WTC11 (cell line): ENCODE results near the gene MFAP1. TPM values are rescaled to one million over a fixed set of nuclear protein-coding genes. Genes with fewer than 3 reads are reported as not detected.

ENCODE experiments used
- ATAC-seq: fragments of 200-7000 bp; cut with Tn5 transposase; 2 replicates; pipeline ENCODE4 v1.10.0; 2021; ENCODE audit warnings: mild to moderate bottlenecking, moderate library complexity
- CTCF ChIA-PET: fragments of 300-600 bp; sonication (Branson Sonifier 250); formaldehyde crosslinking; loops from one replicate; lab custom pipeline; 2021; ENCODE audit warnings: antibody characterized with exemption; lab: Charles Lee
- POLR2A ChIA-PET: fragments of 350-600 bp; sonication (Branson Sonifier 250); formaldehyde crosslinking; loops from one replicate; lab custom pipeline; 2021; ENCODE audit warnings: antibody characterized with exemption; lab: Charles Lee
- DNase-seq: peaks from one replicate; pipeline ENCODE4 v3.0.0; 2021; ENCODE audit warnings: low spot score
- H3K27ac Mint-ChIP-seq: 2 replicates; pipeline ENCODE4 v1.8.0; 2021; ENCODE audit warnings: mixed read lengths
- H3K27me3 Mint-ChIP-seq: 2 replicates; pipeline ENCODE4 v1.8.0; 2021; ENCODE audit warnings: low read depth, mild to moderate bottlenecking, moderate library complexity, mixed read lengths
- H3K36me3 Mint-ChIP-seq: 2 replicates; pipeline ENCODE4 v1.8.0; 2021; ENCODE audit warnings: mixed read lengths
- H3K4me1 Mint-ChIP-seq: 2 replicates; pipeline ENCODE4 v1.8.0; 2022; ENCODE audit warnings: mixed read lengths
- H3K4me3 Mint-ChIP-seq: 2 replicates; pipeline ENCODE4 v1.8.0; 2021; ENCODE audit warnings: mild to moderate bottlenecking, moderate library complexity, mixed read lengths
- H3K9me3 Mint-ChIP-seq: 2 replicates; pipeline ENCODE4 v1.8.0; 2021; ENCODE audit warnings: mixed read lengths
- ETV6 ChIP-seq: sonication (generic); formaldehyde crosslinking; IDR thresholded peaks from 2 replicates; pipeline ENCODE4 v1.8.1; 2022; ENCODE audit warnings: mild to moderate bottlenecking, missing genetic modification reagents
- FOXJ3 ChIP-seq: sonication (generic); formaldehyde crosslinking; IDR thresholded peaks from 2 replicates; pipeline ENCODE4 v1.9.0; 2021; ENCODE audit warnings: missing genetic modification reagents, mild to moderate bottlenecking, borderline replicate concordance
- JUN ChIP-seq: sonication (generic); formaldehyde crosslinking; IDR thresholded peaks from 2 replicates; pipeline ENCODE4 v1.8.0; 2023; ENCODE audit warnings: mild to moderate bottlenecking, missing genetic modification reagents
- RELA ChIP-seq: sonication (generic); formaldehyde crosslinking; IDR thresholded peaks from 2 replicates; pipeline ENCODE4 v1.8.1; 2022; ENCODE audit warnings: missing genetic modification reagents, mild to moderate bottlenecking, borderline replicate concordance
- ZNF416 ChIP-seq: fragments of 250-450 bp; sonication (Bioruptor Pico); IDR thresholded peaks from 2 replicates; pipeline ENCODE4 v1.9.0; 2021; ENCODE audit warnings: mild to moderate bottlenecking, inconsistent platforms
- total RNA-seq: library from RNA; stranded (reverse); gene quantifications from 3 replicates; pipeline ENCODE4 v1.2.3, GENCODE V29; 2021
- TF ChIP-seq, protein P1 (sequence below): fragments of 250-450 bp; sonication (Bioruptor Pico); conservative IDR thresholded peaks from 2 replicates; pipeline ENCODE4 v1.9.0; 2021; ENCODE audit warnings: mild to moderate bottlenecking
- TF ChIP-seq, protein P2 (sequence below): sonication (generic); formaldehyde crosslinking; IDR thresholded peaks from 2 replicates; pipeline ENCODE4 v1.8.0; 2022; ENCODE audit warnings: mild to moderate bottlenecking, missing genetic modification reagents
- TF ChIP-seq, protein P3 (sequence below): sonication (generic); formaldehyde crosslinking; IDR thresholded peaks from 2 replicates; pipeline ENCODE4 v1.8.1; 2023; ENCODE audit warnings: mild to moderate bottlenecking, missing genetic modification reagents, borderline replicate concordance
- TF ChIP-seq, protein P4 (sequence below): fragments of 250-450 bp; sonication (Bioruptor Pico); IDR thresholded peaks from 2 replicates; pipeline ENCODE4 v1.8.0; 2021; ENCODE audit warnings: mild to moderate bottlenecking
- TF ChIP-seq, protein P5 (sequence below): sonication (generic); formaldehyde crosslinking; IDR thresholded peaks from 2 replicates; pipeline ENCODE4 v1.8.1; 2023; ENCODE audit warnings: mild to moderate bottlenecking, missing genetic modification reagents, moderate library complexity
- TF ChIP-seq, protein P6 (sequence below): sonication (generic); formaldehyde crosslinking; IDR thresholded peaks from 2 replicates; pipeline ENCODE4 v1.8.0; 2022; ENCODE audit warnings: mild to moderate bottlenecking, missing genetic modification reagents
- TF ChIP-seq, protein P7 (sequence below): fragments of 200-600 bp; IDR thresholded peaks from 2 replicates; pipeline ENCODE4 v1.8.0; 2022; ENCODE audit warnings: antibody characterized with exemption
- TF ChIP-seq, protein P8 (sequence below): sonication (generic); formaldehyde crosslinking; IDR thresholded peaks from 2 replicates; pipeline ENCODE4 v1.8.0; 2022; ENCODE audit warnings: mild to moderate bottlenecking, missing genetic modification reagents

Gene MFAP1
- total RNA-seq, 1 experiment from 2014 or later: 32.4 TPM

DNA sequence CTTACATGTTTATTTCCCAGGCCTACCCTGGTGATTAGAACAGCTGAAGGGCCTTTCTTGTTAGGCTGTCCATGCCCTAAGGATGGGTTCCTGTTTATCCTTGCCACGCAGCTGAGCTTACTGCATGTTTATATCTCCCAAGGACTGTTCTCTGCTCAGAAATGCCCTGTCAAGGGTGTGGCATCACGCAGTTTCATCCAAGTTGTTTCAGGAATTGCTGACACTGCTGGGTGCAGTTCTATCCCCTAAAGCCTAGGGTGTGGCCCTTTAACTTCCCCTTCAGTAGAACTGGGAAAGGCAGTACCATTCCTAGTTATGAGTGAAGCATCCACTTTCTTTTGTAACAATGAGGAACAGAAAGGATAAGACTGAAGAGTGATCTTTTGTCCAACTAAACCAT is 52.7 kb downstream of the MFAP1 start:
- TF ChIP-seq, protein P1, sequence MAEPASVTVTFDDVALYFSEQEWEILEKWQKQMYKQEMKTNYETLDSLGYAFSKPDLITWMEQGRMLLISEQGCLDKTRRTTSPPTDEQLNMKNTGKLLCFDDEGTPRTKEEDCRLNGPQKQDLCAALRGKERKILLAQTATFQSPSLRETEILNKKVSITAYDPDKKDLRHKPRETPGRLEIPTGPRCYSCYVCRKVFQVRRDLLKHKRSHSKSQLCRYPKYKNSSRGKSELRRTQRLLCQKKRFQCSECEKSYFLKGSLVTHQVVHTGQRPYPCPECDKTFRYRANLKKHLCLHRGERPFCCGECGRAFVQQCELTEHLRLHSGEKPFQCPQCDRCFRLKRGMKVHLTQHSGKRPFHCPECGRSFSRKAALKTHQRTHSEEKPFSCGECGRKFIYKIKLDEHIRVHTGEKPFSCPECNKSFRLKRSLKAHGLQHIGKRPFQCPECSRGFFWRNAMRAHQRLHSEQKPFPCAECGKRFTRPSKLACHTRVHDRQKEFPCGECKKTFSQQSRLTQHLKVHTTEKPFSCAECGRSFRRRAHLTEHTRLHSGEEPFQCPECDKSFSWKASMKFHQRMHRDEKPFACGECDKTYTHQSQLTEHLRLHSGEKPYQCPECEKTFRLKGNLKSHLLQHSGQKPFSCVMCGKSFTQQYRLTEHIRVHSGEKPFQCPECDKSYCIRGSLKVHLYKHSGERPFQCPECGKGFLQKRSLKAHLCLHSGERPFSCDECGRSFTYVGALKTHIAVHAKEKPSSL (CRISPR knock-in tag): no peak
- no peak for TF ChIP-seq ETV6 (CRISPR knock-in tag)
- TF ChIP-seq, protein P2, sequence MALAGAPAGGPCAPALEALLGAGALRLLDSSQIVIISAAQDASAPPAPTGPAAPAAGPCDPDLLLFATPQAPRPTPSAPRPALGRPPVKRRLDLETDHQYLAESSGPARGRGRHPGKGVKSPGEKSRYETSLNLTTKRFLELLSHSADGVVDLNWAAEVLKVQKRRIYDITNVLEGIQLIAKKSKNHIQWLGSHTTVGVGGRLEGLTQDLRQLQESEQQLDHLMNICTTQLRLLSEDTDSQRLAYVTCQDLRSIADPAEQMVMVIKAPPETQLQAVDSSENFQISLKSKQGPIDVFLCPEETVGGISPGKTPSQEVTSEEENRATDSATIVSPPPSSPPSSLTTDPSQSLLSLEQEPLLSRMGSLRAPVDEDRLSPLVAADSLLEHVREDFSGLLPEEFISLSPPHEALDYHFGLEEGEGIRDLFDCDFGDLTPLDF (CRISPR knock-in tag): no peak
- TF ChIP-seq, all 79 proteins: peak for 0
- no peaks in the 10 kb centered on the region for H3K9me3 Mint-ChIP-seq
- no peaks in the 10 kb centered on the region for H3K27me3 Mint-ChIP-seq
- peaks cover 13% of the 10 kb centered on the region for H3K4me1 Mint-ChIP-seq
- no peak for ATAC-seq
- ChIA-PET CTCF (interaction anchor here (0.6 kb wide), 1 partner anchor 22 kb away, joined by 3 read pairs; no protein-coding TSS in a partner anchor), POLR2A (no interaction called here)
- H3K36me3 Mint-ChIP-seq: peaks cover 62% of the 10 kb centered on the region
- no peak overlapping the region for H3K4me3 Mint-ChIP-seq
- no peak overlapping the region for H3K27ac Mint-ChIP-seq
- no peak for DNase-seq

DNA sequence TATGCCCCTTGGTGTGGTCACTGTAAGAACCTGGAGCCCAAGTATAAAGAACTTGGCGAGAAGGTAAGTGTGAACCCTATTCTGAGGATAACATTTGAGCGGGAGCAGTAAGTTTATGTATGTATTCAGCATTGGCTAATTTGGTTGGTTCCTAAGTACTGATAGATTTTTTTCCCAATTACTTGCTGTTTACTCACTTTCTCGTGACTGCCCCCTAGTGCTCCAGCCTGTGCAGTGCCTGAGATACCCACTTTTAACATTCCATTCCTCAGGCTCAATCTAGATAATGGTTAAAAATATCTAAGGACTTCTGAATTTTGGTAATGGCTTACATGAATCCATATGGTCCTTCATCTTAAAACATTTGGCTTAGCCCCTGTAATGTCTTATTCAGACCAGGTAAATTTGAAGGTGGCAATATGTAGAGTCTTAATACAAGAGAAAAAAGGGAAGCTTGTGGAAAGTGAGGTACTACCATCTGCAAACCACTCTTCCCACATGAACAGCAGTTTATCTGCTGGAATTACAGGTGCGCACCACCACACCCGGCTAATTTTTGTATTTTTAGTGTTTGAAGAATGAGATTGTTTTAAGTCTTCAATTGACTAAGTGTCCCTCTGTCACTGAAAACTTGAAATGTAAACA is 54.8 kb downstream of the MFAP1 start:
- H3K9me3 Mint-ChIP-seq: no peaks in the 10 kb centered on the region

DNA sequence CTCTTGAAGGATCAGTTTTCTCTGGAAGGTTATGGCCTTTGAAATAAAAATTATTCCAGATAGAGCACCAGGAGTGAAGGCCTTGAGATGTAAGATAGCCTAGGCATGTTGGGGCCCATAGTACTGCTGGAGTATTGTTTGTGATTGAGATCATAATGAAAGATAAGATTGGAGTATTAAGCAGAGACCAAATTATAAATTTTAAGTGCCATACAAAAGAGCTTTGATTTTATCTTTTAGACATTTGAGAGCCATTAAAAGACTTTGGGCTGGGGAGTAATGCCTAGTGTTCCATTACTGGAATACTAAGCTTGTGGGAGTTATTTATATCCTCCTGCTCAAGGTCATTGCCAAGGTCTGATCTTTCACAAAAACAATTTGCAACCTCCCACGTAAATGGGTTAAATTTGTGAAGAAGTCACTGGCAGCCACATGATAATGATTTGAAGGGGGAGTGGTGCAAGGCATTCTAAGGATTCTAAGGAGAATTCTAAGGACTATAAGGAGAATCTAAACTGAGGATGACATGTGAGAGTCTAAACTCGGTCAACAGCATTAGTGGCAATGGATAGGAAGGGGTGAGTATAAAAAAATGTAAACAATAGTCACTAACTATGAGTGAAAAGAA is 60.6 kb downstream of the MFAP1 start:
- ATAC-seq (no peak), DNase-seq (no peak)
- ChIA-PET POLR2A (no interaction called here), CTCF (no interaction called here)
- Mint-ChIP-seq H3K9me3 (no peaks in the 10 kb centered on the region), H3K4me1 (no peaks in the 10 kb centered on the region), H3K4me3 (no peak overlapping the region), H3K27me3 (no peaks in the 10 kb centered on the region), H3K36me3 (peaks cover 82% of the 10 kb centered on the region), H3K27ac (no peak overlapping the region)
- TF ChIP-seq ZNF416 (CRISPR knock-in tag): no peak
- TF ChIP-seq, protein P3, sequence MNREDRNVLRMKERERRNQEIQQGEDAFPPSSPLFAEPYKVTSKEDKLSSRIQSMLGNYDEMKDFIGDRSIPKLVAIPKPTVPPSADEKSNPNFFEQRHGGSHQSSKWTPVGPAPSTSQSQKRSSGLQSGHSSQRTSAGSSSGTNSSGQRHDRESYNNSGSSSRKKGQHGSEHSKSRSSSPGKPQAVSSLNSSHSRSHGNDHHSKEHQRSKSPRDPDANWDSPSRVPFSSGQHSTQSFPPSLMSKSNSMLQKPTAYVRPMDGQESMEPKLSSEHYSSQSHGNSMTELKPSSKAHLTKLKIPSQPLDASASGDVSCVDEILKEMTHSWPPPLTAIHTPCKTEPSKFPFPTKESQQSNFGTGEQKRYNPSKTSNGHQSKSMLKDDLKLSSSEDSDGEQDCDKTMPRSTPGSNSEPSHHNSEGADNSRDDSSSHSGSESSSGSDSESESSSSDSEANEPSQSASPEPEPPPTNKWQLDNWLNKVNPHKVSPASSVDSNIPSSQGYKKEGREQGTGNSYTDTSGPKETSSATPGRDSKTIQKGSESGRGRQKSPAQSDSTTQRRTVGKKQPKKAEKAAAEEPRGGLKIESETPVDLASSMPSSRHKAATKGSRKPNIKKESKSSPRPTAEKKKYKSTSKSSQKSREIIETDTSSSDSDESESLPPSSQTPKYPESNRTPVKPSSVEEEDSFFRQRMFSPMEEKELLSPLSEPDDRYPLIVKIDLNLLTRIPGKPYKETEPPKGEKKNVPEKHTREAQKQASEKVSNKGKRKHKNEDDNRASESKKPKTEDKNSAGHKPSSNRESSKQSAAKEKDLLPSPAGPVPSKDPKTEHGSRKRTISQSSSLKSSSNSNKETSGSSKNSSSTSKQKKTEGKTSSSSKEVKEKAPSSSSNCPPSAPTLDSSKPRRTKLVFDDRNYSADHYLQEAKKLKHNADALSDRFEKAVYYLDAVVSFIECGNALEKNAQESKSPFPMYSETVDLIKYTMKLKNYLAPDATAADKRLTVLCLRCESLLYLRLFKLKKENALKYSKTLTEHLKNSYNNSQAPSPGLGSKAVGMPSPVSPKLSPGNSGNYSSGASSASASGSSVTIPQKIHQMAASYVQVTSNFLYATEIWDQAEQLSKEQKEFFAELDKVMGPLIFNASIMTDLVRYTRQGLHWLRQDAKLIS: no peak
- TF ChIP-seq JUN (CRISPR knock-in tag): no peak
- TF ChIP-seq, protein P4, sequence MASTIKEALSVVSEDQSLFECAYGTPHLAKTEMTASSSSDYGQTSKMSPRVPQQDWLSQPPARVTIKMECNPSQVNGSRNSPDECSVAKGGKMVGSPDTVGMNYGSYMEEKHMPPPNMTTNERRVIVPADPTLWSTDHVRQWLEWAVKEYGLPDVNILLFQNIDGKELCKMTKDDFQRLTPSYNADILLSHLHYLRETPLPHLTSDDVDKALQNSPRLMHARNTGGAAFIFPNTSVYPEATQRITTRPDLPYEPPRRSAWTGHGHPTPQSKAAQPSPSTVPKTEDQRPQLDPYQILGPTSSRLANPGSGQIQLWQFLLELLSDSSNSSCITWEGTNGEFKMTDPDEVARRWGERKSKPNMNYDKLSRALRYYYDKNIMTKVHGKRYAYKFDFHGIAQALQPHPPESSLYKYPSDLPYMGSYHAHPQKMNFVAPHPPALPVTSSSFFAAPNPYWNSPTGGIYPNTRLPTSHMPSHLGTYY (CRISPR knock-in tag): no peak
- TF ChIP-seq, protein P5, sequence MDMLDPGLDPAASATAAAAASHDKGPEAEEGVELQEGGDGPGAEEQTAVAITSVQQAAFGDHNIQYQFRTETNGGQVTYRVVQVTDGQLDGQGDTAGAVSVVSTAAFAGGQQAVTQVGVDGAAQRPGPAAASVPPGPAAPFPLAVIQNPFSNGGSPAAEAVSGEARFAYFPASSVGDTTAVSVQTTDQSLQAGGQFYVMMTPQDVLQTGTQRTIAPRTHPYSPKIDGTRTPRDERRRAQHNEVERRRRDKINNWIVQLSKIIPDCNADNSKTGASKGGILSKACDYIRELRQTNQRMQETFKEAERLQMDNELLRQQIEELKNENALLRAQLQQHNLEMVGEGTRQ: no peak
- TF ChIP-seq RELA (CRISPR knock-in tag): no peak
- TF ChIP-seq, protein P6, sequence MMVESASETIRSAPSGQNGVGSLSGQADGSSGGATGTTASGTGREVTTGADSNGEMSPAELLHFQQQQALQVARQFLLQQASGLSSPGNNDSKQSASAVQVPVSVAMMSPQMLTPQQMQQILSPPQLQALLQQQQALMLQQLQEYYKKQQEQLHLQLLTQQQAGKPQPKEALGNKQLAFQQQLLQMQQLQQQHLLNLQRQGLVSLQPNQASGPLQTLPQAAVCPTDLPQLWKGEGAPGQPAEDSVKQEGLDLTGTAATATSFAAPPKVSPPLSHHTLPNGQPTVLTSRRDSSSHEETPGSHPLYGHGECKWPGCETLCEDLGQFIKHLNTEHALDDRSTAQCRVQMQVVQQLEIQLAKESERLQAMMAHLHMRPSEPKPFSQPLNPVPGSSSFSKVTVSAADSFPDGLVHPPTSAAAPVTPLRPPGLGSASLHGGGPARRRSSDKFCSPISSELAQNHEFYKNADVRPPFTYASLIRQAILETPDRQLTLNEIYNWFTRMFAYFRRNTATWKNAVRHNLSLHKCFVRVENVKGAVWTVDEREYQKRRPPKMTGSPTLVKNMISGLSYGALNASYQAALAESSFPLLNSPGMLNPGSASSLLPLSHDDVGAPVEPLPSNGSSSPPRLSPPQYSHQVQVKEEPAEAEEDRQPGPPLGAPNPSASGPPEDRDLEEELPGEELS (CRISPR knock-in tag): no peak

More for the DNA sequence above, 54.8 kb downstream of the MFAP1 start:
- peak; percentile 78 for DNase-seq
- ChIA-PET POLR2A (no interaction called here), CTCF (interaction anchor here (0.7 kb wide), 1 partner anchor 31 kb away, joined by 3 read pairs; the partner anchor contains the start of genes HYPK and SERINC4)
- H3K4me3 Mint-ChIP-seq: no peak overlapping the region
- ATAC-seq: peak; percentile 81
- TF ChIP-seq, protein P7, sequence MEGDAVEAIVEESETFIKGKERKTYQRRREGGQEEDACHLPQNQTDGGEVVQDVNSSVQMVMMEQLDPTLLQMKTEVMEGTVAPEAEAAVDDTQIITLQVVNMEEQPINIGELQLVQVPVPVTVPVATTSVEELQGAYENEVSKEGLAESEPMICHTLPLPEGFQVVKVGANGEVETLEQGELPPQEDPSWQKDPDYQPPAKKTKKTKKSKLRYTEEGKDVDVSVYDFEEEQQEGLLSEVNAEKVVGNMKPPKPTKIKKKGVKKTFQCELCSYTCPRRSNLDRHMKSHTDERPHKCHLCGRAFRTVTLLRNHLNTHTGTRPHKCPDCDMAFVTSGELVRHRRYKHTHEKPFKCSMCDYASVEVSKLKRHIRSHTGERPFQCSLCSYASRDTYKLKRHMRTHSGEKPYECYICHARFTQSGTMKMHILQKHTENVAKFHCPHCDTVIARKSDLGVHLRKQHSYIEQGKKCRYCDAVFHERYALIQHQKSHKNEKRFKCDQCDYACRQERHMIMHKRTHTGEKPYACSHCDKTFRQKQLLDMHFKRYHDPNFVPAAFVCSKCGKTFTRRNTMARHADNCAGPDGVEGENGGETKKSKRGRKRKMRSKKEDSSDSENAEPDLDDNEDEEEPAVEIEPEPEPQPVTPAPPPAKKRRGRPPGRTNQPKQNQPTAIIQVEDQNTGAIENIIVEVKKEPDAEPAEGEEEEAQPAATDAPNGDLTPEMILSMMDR: peak; percentile 54
- TF ChIP-seq RELA (CRISPR knock-in tag): no peak
- TF ChIP-seq, protein P8, sequence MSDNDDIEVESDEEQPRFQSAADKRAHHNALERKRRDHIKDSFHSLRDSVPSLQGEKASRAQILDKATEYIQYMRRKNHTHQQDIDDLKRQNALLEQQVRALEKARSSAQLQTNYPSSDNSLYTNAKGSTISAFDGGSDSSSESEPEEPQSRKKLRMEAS (CRISPR knock-in tag): no peak
- no peak for TF ChIP-seq FOXJ3
- H3K27ac Mint-ChIP-seq: peak overlapping the region; percentile 55; the same call in 1 of the 2 replicates
- peaks cover 83% of the 10 kb centered on the region for H3K36me3 Mint-ChIP-seq
- H3K27me3 Mint-ChIP-seq: no peaks in the 10 kb centered on the region
- H3K4me1 Mint-ChIP-seq: peaks cover 1% of the 10 kb centered on the region
